NCI-H2081 treated with DMSO at 0.1 percent for 48 hours (cell line): ENCODE results near the gene CELSR1.
"Not testable (repeated sequence)": the region's sequence is repeated elsewhere in the genome, so short reads cannot be mapped to it uniquely, and the experiment has no call there.

Source experiments
- DNase-seq: peaks from one replicate; lab custom pipeline; 2025; lab: John Stamatoyannopoulos, UW

Gene CELSR1

GRCh38 chr22:46416891-46417580, 120.4 kb downstream of the CELSR1 start:
- DNase-seq, result no peak

- DNase-seq, result no peak
Measured at GRCh38 chr22:46416520-46416871, 120.9 kb downstream of the CELSR1 start.

- no peak for DNase-seq
Measured at GRCh38 chr22:46415776-46416519, 121.5 kb downstream of the CELSR1 start.

- no peak for DNase-seq
Measured at GRCh38 chr22:46414704-46415103, 122.7 kb downstream of the CELSR1 start.

- no peak for DNase-seq
Measured at GRCh38 chr22:46413725-46414379, 123.6 kb downstream of the CELSR1 start.

GRCh38 chr22:46411347-46411746, 126.1 kb downstream of the CELSR1 start:
- no peak for DNase-seq

GRCh38 chr22:46410291-46410808, 127.1 kb downstream of the CELSR1 start:
- DNase-seq, result no peak

GRCh38 chr22:46409631-46410210, 127.7 kb downstream of the CELSR1 start:
- DNase-seq, result no peak

- DNase-seq, result no peak
Measured at GRCh38 chr22:46408568-46409506, 128.6 kb downstream of the CELSR1 start.

GRCh38 chr22:46407748-46408147, 129.7 kb downstream of the CELSR1 start:
- DNase-seq, result no peak

GRCh38 chr22:46406791-46407190, 130.6 kb downstream of the CELSR1 start:
- DNase-seq, result no peak

- no peak for DNase-seq
Measured at GRCh38 chr22:46406349-46406748, 131.1 kb downstream of the CELSR1 start.

- DNase-seq, result no peak
Measured at GRCh38 chr22:46405901-46406300, 131.5 kb downstream of the CELSR1 start.

GRCh38 chr22:46403880-46404279, 133.5 kb downstream of the CELSR1 start:
- DNase-seq, result not testable (repeated sequence)

GRCh38 chr22:46402505-46402904, 134.9 kb downstream of the CELSR1 start:
- no peak for DNase-seq

GRCh38 chr22:46401370-46401769, 136.1 kb downstream of the CELSR1 start:
- no peak for DNase-seq

GRCh38 chr22:46399251-46400024, 138.0 kb downstream of the CELSR1 start:
- DNase-seq, result no peak

- DNase-seq, result no peak
Measured at GRCh38 chr22:46397951-46398350, 139.5 kb downstream of the CELSR1 start.

- DNase-seq, result no peak
Measured at GRCh38 chr22:46397514-46397913, 139.9 kb downstream of the CELSR1 start.

GRCh38 chr22:46397049-46397448, 140.4 kb downstream of the CELSR1 start:
- not testable (repeated sequence) for DNase-seq

- no peak for DNase-seq
Measured at GRCh38 chr22:46395145-46395544, 142.3 kb downstream of the CELSR1 start.
